ENCODE data around the gene ARHGAP44. TPM values are rescaled to one million over a fixed set of nuclear protein-coding genes. Genes with fewer than 3 reads are reported as not detected.

ARHGAP44 gene
- total RNA-seq, 1 donor from 2014 or later: 19.3 TPM

GRCh38 chr17:12983991-12984884 lies 194.9 kb downstream of the ARHGAP44 start:
- Histone ChIP-seq H3K27me3 (no peaks in the 10 kb centered on the region), H3K27ac (peak overlapping the region; percentile 31 to 48), H3K4me1 (peaks cover 12 to 17% of the 10 kb centered on the region in 2 donors), H3K36me3 (peaks cover 0 to 4% of the 10 kb centered on the region in 2 donors), H3K4me3 (no peak overlapping the region), H3K9me3 (no peaks in the 10 kb centered on the region)
- DNase-seq (ENCODE audit: low spot score in 2 of 2): peak; percentile 19 to 88
- intact Hi-C loops (cut with DNase I): no loop called here
- TF ChIP-seq CTCF (IDR thresholded peaks at IDR 0.05): no peak

- Histone ChIP-seq H3K27me3 (no peaks in the 10 kb centered on the region), H3K27ac (peak overlapping the region; percentile 31 to 48), H3K36me3 (peaks cover 0 to 8% of the 10 kb centered on the region in 2 donors), H3K4me1 (peaks cover 12 to 17% of the 10 kb centered on the region in 2 donors), H3K4me3 (no peak overlapping the region), H3K9me3 (no peaks in the 10 kb centered on the region)
- no peak for TF ChIP-seq CTCF (IDR thresholded peaks at IDR 0.05)
- DNase-seq (ENCODE audit: low spot score in 2 of 2): no peak
- intact Hi-C loops (cut with DNase I): no loop called here
Measured at GRCh38 chr17:12985431-12986293, 196.4 kb downstream of the ARHGAP44 start.

GRCh38 chr17:12987120-12987519 lies 197.8 kb downstream of the ARHGAP44 start:
- no peaks in the 10 kb centered on the region for H3K9me3 ChIP-seq
- H3K36me3 ChIP-seq: peaks cover 8 to 21% of the 10 kb centered on the region in 2 donors
- no peaks in the 10 kb centered on the region for H3K27me3 ChIP-seq
- intact Hi-C loops (cut with DNase I): no loop called here
- TF ChIP-seq CTCF (IDR thresholded peaks at IDR 0.05): no peak
- H3K4me3 ChIP-seq: no peak overlapping the region
- H3K27ac ChIP-seq: no peak overlapping the region
- DNase-seq (ENCODE audit: low spot score in 2 of 2): no peak
- H3K4me1 ChIP-seq: peaks cover 12 to 17% of the 10 kb centered on the region in 2 donors

- intact Hi-C loops (cut with DNase I): no loop called here
- Histone ChIP-seq H3K9me3 (no peaks in the 10 kb centered on the region), H3K27ac (no peak overlapping the region), H3K27me3 (no peaks in the 10 kb centered on the region), H3K4me1 (peaks cover 0 to 3% of the 10 kb centered on the region in 2 donors), H3K4me3 (no peak overlapping the region), H3K36me3 (peaks cover 39 to 52% of the 10 kb centered on the region in 2 donors)
- TF ChIP-seq CTCF (IDR thresholded peaks at IDR 0.05): no peak
- no peak for DNase-seq (ENCODE audit: low spot score in 2 of 2)
Measured at GRCh38 chr17:12990041-12990808, 200.9 kb downstream of the ARHGAP44 start.

GRCh38 chr17:12990926-12991325 lies 201.6 kb downstream of the ARHGAP44 start:
- Histone ChIP-seq H3K9me3 (no peaks in the 10 kb centered on the region), H3K27me3 (no peaks in the 10 kb centered on the region), H3K27ac (no peak overlapping the region), H3K36me3 (peaks cover 46 to 59% of the 10 kb centered on the region in 2 donors), H3K4me3 (no peak overlapping the region), H3K4me1 (no peaks in the 10 kb centered on the region)
- intact Hi-C loops (cut with DNase I): no loop called here
- DNase-seq (ENCODE audit: low spot score in 2 of 2): no peak
- no peak for TF ChIP-seq CTCF (IDR thresholded peaks at IDR 0.05)
